Measurements from ENCODE around the gene BHLHE23.

BHLHE23 gene

GRCh38 chr20:63025534-63026331, 19.0 kb upstream of the BHLHE23 start:
- intact Hi-C loops (cut with micrococcal nuclease) = no loop called here
- H3K4me1 Mint-ChIP-seq (ENCODE audit: low read depth) = peaks cover 14% of the 10 kb centered on the region
- H3K36me3 Mint-ChIP-seq (ENCODE audit: low read depth) = no peaks in the 10 kb centered on the region
- no peak overlapping the region for H3K27ac Mint-ChIP-seq
- H3K4me3 Mint-ChIP-seq = peak overlapping the region; percentile 35
- no peaks in the 10 kb centered on the region for H3K9me3 Mint-ChIP-seq
- H3K27me3 Mint-ChIP-seq = peaks cover 86% of the 10 kb centered on the region

- Mint-ChIP-seq H3K4me1 (ENCODE audit: low read depth) (peaks cover 14% of the 10 kb centered on the region), H3K36me3 (ENCODE audit: low read depth) (no peaks in the 10 kb centered on the region), H3K4me3 (no peak overlapping the region), H3K27ac (no peak overlapping the region), H3K27me3 (peaks cover 85% of the 10 kb centered on the region), H3K9me3 (no peaks in the 10 kb centered on the region)
- intact Hi-C loops (cut with micrococcal nuclease) = no loop called here
Observed at GRCh38 chr20:63024573-63025392, 18.0 kb upstream of the BHLHE23 start.

GRCh38 chr20:63023936-63024571, 17.3 kb upstream of the BHLHE23 start:
- Mint-ChIP-seq H3K4me3 (no peak overlapping the region), H3K9me3 (no peaks in the 10 kb centered on the region), H3K36me3 (ENCODE audit: low read depth) (no peaks in the 10 kb centered on the region), H3K27ac (no peak overlapping the region), H3K4me1 (ENCODE audit: low read depth) (peaks cover 7% of the 10 kb centered on the region), H3K27me3 (peaks cover 83% of the 10 kb centered on the region)
- intact Hi-C loops (cut with micrococcal nuclease) = no loop called here

GRCh38 chr20:63023071-63023935, 16.5 kb upstream of the BHLHE23 start:
- Mint-ChIP-seq H3K27ac (no peak overlapping the region), H3K27me3 (peaks cover 83% of the 10 kb centered on the region), H3K9me3 (no peaks in the 10 kb centered on the region), H3K4me1 (ENCODE audit: low read depth) (peaks cover 7% of the 10 kb centered on the region), H3K36me3 (ENCODE audit: low read depth) (no peaks in the 10 kb centered on the region), H3K4me3 (no peak overlapping the region)
- intact Hi-C loops (cut with micrococcal nuclease) = no loop called here

- intact Hi-C loops (cut with micrococcal nuclease) = no loop called here
- H3K36me3 Mint-ChIP-seq (ENCODE audit: low read depth) = no peaks in the 10 kb centered on the region
- H3K4me1 Mint-ChIP-seq (ENCODE audit: low read depth) = peaks cover 7% of the 10 kb centered on the region
- H3K9me3 Mint-ChIP-seq = no peaks in the 10 kb centered on the region
- H3K27ac Mint-ChIP-seq = no peak overlapping the region
- H3K27me3 Mint-ChIP-seq = peaks cover 83% of the 10 kb centered on the region
- H3K4me3 Mint-ChIP-seq = no peak overlapping the region
Observed at GRCh38 chr20:63022501-63022900, 15.7 kb upstream of the BHLHE23 start.

- no peak overlapping the region for H3K4me3 Mint-ChIP-seq
- H3K27me3 Mint-ChIP-seq = peaks cover 83% of the 10 kb centered on the region
- no peaks in the 10 kb centered on the region for H3K9me3 Mint-ChIP-seq
- peaks cover 7% of the 10 kb centered on the region for H3K4me1 Mint-ChIP-seq (ENCODE audit: low read depth)
- intact Hi-C loops (cut with micrococcal nuclease) = no loop called here
- H3K27ac Mint-ChIP-seq = no peak overlapping the region
- H3K36me3 Mint-ChIP-seq (ENCODE audit: low read depth) = no peaks in the 10 kb centered on the region
Observed at GRCh38 chr20:63021356-63022321, 14.9 kb upstream of the BHLHE23 start.

- H3K36me3 Mint-ChIP-seq (ENCODE audit: low read depth) = no peaks in the 10 kb centered on the region
- peaks cover 83% of the 10 kb centered on the region for H3K27me3 Mint-ChIP-seq
- H3K27ac Mint-ChIP-seq = no peak overlapping the region
- H3K9me3 Mint-ChIP-seq = no peaks in the 10 kb centered on the region
- H3K4me3 Mint-ChIP-seq = no peak overlapping the region
- H3K4me1 Mint-ChIP-seq (ENCODE audit: low read depth) = peaks cover 4% of the 10 kb centered on the region
- intact Hi-C loops (cut with micrococcal nuclease) = no loop called here
Observed at GRCh38 chr20:63020681-63021080, 13.9 kb upstream of the BHLHE23 start.

- Mint-ChIP-seq H3K4me1 (ENCODE audit: low read depth) (peaks cover 5% of the 10 kb centered on the region), H3K36me3 (ENCODE audit: low read depth) (no peaks in the 10 kb centered on the region), H3K27me3 (peaks cover 84% of the 10 kb centered on the region), H3K27ac (no peak overlapping the region), H3K9me3 (peaks cover 10% of the 10 kb centered on the region), H3K4me3 (no peak overlapping the region)
- intact Hi-C loops (cut with micrococcal nuclease) = no loop called here
Observed at GRCh38 chr20:63017826-63018411, 11.2 kb upstream of the BHLHE23 start.

GRCh38 chr20:63017076-63017825, 10.5 kb upstream of the BHLHE23 start:
- peaks cover 5% of the 10 kb centered on the region for H3K4me1 Mint-ChIP-seq (ENCODE audit: low read depth)
- H3K4me3 Mint-ChIP-seq = no peak overlapping the region
- H3K27ac Mint-ChIP-seq = no peak overlapping the region
- no peaks in the 10 kb centered on the region for H3K36me3 Mint-ChIP-seq (ENCODE audit: low read depth)
- peaks cover 12% of the 10 kb centered on the region for H3K9me3 Mint-ChIP-seq
- intact Hi-C loops (cut with micrococcal nuclease) = no loop called here
- peaks cover 88% of the 10 kb centered on the region for H3K27me3 Mint-ChIP-seq

- H3K36me3 Mint-ChIP-seq (ENCODE audit: low read depth) = no peaks in the 10 kb centered on the region
- no peak overlapping the region for H3K4me3 Mint-ChIP-seq
- H3K27me3 Mint-ChIP-seq = peaks cover 92% of the 10 kb centered on the region
- H3K27ac Mint-ChIP-seq = no peak overlapping the region
- intact Hi-C loops (cut with micrococcal nuclease) = no loop called here
- peaks cover 12% of the 10 kb centered on the region for H3K9me3 Mint-ChIP-seq
- peaks cover 5% of the 10 kb centered on the region for H3K4me1 Mint-ChIP-seq (ENCODE audit: low read depth)
Observed at GRCh38 chr20:63016514-63017075, 9.8 kb upstream of the BHLHE23 start.

- Mint-ChIP-seq H3K27ac (no peak overlapping the region), H3K27me3 (peaks cover 92% of the 10 kb centered on the region), H3K36me3 (ENCODE audit: low read depth) (no peaks in the 10 kb centered on the region), H3K4me1 (ENCODE audit: low read depth) (peaks cover 5% of the 10 kb centered on the region), H3K9me3 (peaks cover 12% of the 10 kb centered on the region), H3K4me3 (no peak overlapping the region)
- intact Hi-C loops (cut with micrococcal nuclease) = no loop called here
Observed at GRCh38 chr20:63015662-63016361, 9.0 kb upstream of the BHLHE23 start.

All from dendritic cell treated with granulocyte-macrophage colony-stimulating factor and Interleukin-4, amounts not matched to agents 40 ng/mL and 50 ng/mL, for 4 days (primary cell).